Measurements from ENCODE around the gene EEFSEC.

Gene EEFSEC

DNA sequence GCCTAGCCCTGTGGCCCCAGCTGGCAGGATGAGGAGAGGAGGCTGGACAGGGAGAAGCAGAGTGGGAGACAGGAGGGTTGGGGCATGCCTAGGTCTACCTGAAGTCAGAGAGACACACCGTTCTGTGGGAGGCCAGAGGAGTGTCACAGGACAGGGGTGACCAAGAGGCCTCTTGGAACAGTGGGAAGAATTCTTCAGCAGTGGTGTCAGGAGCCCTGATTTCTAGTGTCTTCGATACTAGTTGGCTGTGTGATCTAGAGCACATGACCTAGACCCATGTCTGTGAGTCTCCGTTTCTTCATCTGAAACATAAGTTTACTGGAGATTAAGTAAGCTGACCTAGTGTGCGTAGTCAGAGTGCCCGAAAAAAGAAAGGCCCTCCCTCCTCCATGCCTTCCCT lies 92.2 kb downstream of the EEFSEC start:
- FAIRE-seq: no peak

DNA sequence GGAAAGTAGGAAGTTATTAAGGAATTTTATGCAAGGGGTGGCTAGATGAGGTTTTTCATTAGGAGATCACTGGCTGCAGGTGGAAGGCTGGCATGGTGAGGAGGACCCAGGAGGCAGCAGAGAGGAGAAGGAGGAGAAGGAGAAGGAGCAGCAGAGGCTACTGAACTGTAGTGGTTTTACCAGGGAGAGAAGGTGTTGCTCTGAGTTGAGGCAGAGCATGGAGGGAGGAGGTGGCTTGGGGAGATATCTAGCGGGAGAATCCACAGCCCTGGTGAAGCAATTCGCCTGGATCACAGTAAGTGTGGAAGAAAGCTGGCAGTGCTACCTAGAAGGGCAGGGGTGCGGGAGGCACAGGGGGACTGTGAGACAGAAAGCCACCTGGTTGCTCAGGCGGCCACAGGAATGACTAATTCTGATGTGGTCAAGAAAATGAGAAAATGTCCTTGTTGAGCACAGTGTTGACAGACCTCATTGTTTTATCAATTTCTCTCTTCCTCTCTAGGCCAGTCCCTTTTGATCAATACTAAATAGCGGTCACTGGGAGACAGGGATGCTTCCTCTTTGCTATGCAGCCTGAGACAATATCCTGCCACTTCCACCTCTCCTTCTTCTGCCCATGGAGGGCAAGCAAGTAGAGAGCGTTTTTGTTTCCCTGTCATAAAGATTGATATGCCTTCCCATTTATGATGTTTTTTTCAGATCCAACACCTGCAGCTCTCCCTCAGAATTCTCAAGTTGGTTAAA lies 94.6 kb downstream of the EEFSEC start:
- no peak for FAIRE-seq

DNA sequence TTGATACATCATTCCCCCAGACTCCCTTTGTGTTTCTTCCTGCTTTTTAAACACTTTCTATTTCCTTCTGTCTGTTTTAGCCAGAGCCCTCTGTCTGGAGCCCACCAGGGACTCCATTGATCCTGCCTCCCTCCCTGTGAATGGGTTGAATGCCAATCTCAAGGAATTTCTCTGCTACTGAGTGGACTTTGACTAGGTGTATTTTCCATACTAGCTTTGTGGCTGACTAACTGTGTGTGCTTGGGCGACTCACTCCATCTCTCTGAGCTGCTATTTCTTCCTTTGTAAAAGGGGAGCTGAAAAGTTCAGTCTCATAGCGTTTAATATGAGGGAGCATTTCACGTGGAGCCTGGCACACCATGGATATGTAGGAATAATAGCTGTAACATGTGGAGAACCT lies 98.8 kb downstream of the EEFSEC start:
- no peak for FAIRE-seq

GRCh38 chr3:128253150-128253549 lies 99.9 kb downstream of the EEFSEC start:
- no peak for FAIRE-seq

- FAIRE-seq: no peak
Observed at GRCh38 chr3:128254066-128254590, 100.8 kb downstream of the EEFSEC start.

GRCh38 chr3:128254967-128255366 lies 101.7 kb downstream of the EEFSEC start:
- FAIRE-seq: no peak

DNA sequence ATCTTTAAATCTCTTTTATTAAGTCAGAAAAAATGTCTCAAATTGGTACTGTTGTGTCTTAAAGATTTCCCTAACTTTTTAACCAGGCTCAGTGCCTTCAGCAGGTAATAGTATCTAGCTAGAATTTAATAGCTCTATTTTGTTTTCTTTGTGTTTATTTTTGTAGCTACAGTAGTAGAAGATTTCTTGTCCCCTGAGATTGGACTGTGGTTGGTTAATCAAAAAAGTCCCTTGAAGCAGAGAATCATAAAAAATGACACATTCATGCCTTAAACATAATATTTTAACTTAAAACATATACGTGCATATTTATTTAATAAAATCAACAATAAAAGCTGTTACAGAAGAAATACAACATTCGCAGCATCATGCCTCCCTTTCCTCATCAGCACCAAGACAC lies 102.8 kb downstream of the EEFSEC start:
- FAIRE-seq: no peak

DNA sequence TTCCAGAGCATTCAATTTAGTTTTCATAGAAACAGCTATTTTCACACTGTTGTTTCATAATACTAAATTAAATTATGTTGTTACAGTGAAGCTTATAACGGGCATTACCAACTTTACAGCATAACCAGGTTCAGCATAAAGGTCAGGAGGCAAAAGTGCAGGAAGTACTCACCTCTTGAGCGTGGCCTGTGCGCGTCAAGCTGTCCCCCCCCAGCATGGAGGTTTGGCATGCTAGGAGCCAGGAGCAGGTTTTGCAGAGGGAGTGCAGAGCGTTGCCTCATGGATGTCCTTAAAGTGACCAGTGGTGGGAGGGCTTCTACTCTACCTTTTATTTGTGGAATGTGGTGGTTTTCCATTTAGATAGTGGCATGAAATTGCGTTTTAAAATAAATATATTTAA lies 104.4 kb downstream of the EEFSEC start:
- FAIRE-seq: no peak

GRCh38 chr3:128260275-128260674 lies 107.0 kb downstream of the EEFSEC start:
- FAIRE-seq: no peak

DNA sequence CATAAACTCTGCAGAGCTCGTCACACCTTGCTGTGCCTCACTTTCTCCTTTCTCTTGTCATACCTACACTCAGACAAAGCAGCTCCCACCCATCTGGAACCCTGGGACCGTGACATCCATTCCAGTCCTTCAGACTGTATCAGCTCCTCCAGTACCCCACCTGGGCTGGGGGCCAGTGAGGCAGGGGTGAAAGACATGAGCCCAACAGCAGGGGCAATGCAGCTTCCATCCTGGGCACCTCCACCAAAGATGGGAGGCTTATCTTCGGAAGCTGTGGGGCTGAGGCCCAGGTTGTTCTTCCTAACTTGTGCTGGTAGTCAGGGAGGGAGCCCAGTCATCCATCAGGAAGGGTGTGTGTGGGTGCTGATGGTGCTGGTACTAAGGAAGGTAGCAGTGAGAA lies 109.2 kb downstream of the EEFSEC start:
- FAIRE-seq: no peak

- FAIRE-seq: no peak
Observed at GRCh38 chr3:128263118-128263517, 109.8 kb downstream of the EEFSEC start.

DNA sequence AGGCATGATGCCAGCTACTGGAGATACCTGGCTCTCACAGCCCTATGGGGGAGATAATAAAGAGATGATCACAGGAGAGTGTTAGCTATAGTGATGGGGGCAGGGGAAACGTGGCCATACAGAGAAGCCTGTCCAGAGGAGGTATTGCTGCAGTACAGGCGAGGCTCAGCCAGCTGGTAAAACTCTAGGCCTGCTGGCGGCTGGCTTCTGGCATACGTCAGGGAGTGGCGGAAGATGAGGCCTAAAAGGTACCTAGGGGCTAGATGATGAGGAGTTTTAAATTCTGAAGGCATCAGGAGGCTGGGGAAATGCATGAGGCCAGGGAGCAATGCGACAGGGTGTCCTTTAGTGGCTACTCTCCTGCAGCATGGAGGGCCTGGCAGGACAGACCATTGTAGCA lies 110.7 kb downstream of the EEFSEC start:
- no peak for FAIRE-seq

- no peak for FAIRE-seq
Observed at GRCh38 chr3:128266453-128266852, 113.2 kb downstream of the EEFSEC start.

GRCh38 chr3:128267541-128267940 lies 114.3 kb downstream of the EEFSEC start:
- FAIRE-seq: no peak

GRCh38 chr3:128269006-128269775 lies 115.9 kb downstream of the EEFSEC start:
- FAIRE-seq: no peak

- FAIRE-seq: no peak
Observed at GRCh38 chr3:128269796-128270195, 116.5 kb downstream of the EEFSEC start.

- FAIRE-seq: no peak
Observed at GRCh38 chr3:128270559-128271492, 117.5 kb downstream of the EEFSEC start.

DNA sequence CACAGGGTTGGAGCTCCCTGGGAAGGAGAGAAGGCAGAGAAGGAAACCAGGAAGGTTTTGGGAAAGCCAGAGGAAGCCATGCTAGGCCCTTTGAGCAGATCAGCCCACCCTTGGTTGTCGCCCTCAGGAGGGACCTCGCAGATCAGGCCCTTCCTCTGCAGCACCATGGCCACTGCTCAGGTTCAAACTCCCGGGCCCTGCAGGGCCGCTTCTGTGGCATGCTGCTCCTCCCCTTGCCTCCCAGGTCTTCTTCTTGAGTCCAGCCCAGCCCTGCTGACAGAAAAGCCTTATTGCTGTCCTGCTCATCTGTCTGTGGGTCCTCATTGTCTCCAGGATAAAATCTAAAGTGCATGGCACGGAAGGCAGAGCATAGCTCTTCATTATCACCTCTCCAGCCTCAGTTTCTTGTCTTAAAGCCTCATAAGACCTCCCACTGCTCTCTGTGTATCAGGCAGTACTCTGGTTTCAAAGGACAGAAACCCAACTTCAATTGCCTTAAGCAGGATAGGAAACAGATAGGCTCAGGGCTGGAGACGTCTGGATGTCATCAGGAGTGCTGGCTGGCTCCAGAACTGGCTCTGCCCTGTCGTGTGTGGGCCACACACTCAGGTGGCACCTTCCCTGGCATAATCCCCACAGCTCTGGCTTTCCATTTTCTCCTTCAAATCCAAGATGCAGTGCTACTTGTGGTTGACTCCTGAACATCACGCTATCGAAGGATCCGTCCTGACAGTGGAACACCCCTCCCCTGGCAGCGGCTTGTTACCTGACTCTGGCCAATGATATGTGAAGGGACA lies 118.5 kb downstream of the EEFSEC start:
- FAIRE-seq: no peak

- no peak for FAIRE-seq
Observed at GRCh38 chr3:128273109-128273840, 120.0 kb downstream of the EEFSEC start.

DNA sequence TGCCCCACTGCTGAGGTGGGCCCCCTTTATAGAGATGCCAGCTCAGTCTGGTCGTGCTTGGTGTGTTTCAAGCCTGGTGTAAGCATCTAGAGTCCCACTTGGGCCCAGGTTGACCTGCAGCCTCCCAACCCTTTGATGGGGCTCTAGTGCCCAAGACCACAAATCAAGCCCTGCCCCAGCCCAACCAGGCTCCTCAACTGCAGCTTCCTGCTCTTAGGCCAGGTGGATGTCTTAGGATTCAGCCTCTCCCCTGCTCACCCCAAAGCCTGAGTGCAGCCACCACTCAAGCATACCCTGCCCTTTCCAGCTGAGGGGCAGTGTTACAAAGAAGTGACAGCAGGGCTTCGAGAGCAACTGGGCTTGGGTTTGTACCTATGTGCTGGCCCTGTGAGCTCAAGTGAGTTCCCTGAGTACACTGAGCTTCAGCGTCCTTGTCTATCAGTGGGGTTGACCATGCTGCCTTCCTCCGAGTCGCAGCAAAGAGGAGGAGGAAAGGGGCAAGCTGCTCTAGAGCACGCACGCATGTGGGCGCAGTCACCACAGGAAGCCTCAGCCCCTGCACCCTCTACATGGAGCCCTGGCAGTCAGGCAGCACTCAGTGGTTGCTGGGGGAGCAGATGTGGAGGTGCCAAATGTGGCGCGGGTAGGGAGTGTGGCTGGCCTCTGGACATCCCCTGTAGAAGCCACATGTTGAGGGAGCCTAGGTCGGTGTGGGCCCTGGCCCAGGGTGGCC lies 120.7 kb downstream of the EEFSEC start:
- no peak for FAIRE-seq

- FAIRE-seq: no peak
Observed at GRCh38 chr3:128274837-128275236, 121.6 kb downstream of the EEFSEC start.
